ENCODE data around the gene TRIM17.

DNA sequence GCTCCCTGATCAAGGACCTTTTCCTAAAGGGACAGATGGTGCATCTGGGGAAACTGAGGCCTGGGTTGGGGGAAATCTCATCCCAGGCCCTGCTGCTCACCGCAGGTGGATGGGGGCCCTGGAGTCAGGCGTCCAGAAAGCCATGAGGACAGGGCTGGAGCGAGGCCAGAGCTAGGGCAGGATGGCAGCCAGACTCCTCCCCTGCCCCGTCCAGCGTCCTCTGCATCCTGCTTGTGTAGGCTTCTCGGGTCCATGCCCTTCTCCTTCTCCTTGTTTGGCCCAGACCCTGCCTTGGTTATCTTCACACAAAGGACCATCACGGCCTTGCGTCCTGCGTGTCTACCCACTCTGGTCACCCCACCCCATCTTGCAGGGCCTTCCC lies 53.0 kb downstream of the TRIM17 start:
- no peak for TF ChIP-seq POLR2A (IDR thresholded peaks at IDR 0.05; ENCODE audit: borderline replicate concordance, extremely low read depth, insufficient read depth, insufficient read length)
- TF ChIP-seq, protein P1, sequence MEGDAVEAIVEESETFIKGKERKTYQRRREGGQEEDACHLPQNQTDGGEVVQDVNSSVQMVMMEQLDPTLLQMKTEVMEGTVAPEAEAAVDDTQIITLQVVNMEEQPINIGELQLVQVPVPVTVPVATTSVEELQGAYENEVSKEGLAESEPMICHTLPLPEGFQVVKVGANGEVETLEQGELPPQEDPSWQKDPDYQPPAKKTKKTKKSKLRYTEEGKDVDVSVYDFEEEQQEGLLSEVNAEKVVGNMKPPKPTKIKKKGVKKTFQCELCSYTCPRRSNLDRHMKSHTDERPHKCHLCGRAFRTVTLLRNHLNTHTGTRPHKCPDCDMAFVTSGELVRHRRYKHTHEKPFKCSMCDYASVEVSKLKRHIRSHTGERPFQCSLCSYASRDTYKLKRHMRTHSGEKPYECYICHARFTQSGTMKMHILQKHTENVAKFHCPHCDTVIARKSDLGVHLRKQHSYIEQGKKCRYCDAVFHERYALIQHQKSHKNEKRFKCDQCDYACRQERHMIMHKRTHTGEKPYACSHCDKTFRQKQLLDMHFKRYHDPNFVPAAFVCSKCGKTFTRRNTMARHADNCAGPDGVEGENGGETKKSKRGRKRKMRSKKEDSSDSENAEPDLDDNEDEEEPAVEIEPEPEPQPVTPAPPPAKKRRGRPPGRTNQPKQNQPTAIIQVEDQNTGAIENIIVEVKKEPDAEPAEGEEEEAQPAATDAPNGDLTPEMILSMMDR (IDR thresholded peaks at IDR 0.05 in 2 of 3, conservative IDR thresholded peaks at IDR 0.05 in 1 of 3; ENCODE audit: borderline replicate concordance in 1 of 3, insufficient read depth in 1 of 3, low read depth in 2 of 3, low read length in 2 of 3), result no peak
- TF ChIP-seq, protein P2, sequence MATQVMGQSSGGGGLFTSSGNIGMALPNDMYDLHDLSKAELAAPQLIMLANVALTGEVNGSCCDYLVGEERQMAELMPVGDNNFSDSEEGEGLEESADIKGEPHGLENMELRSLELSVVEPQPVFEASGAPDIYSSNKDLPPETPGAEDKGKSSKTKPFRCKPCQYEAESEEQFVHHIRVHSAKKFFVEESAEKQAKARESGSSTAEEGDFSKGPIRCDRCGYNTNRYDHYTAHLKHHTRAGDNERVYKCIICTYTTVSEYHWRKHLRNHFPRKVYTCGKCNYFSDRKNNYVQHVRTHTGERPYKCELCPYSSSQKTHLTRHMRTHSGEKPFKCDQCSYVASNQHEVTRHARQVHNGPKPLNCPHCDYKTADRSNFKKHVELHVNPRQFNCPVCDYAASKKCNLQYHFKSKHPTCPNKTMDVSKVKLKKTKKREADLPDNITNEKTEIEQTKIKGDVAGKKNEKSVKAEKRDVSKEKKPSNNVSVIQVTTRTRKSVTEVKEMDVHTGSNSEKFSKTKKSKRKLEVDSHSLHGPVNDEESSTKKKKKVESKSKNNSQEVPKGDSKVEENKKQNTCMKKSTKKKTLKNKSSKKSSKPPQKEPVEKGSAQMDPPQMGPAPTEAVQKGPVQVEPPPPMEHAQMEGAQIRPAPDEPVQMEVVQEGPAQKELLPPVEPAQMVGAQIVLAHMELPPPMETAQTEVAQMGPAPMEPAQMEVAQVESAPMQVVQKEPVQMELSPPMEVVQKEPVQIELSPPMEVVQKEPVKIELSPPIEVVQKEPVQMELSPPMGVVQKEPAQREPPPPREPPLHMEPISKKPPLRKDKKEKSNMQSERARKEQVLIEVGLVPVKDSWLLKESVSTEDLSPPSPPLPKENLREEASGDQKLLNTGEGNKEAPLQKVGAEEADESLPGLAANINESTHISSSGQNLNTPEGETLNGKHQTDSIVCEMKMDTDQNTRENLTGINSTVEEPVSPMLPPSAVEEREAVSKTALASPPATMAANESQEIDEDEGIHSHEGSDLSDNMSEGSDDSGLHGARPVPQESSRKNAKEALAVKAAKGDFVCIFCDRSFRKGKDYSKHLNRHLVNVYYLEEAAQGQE (IDR thresholded peaks at IDR 0.05; ENCODE audit: low read depth), result no peak
- no peak for TF ChIP-seq RAD21 (IDR thresholded peaks at IDR 0.05; ENCODE audit: low read depth)
- no peak for TF ChIP-seq EZH2 (IDR thresholded peaks at IDR 0.05)

Data from HCT116 (cell line).